ENCODE measurements around the gene AGAP1.

DNA sequence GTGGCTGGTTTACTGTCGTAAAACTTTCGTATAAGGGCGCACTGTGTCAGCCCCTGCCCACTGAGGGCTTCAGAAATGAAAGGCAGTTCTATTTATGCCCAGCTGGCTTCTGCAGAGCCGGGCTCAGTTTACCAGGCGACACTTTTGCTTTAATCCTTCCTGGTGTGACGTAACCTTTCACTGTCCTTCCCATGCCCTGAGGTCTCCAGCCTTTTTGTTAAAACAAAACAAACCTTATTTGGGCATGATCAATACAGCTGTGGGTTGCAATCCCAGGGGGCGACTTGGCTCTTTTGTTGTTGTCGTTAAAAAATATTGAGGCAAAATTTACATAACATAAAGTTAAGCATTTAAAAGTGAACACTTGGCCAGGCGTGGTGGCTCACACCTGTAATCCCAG lies 85.3 kb downstream of the AGAP1 start:
- TF ChIP-seq, protein P1, sequence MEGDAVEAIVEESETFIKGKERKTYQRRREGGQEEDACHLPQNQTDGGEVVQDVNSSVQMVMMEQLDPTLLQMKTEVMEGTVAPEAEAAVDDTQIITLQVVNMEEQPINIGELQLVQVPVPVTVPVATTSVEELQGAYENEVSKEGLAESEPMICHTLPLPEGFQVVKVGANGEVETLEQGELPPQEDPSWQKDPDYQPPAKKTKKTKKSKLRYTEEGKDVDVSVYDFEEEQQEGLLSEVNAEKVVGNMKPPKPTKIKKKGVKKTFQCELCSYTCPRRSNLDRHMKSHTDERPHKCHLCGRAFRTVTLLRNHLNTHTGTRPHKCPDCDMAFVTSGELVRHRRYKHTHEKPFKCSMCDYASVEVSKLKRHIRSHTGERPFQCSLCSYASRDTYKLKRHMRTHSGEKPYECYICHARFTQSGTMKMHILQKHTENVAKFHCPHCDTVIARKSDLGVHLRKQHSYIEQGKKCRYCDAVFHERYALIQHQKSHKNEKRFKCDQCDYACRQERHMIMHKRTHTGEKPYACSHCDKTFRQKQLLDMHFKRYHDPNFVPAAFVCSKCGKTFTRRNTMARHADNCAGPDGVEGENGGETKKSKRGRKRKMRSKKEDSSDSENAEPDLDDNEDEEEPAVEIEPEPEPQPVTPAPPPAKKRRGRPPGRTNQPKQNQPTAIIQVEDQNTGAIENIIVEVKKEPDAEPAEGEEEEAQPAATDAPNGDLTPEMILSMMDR (IDR thresholded peaks at IDR 0.05) = no peak
- TF ChIP-seq POLR2A (IDR thresholded peaks at IDR 0.05) = no peak

Data from right lobe of liver (tissue), 4 donors.